Transverse colon (tissue), 3 donors: ENCODE data around the gene GTF2IRD1.
A peak's percentile ranks its signal among the peaks of the same experiment; 100 is the strongest.
"Not testable (repeated sequence)": the region's sequence is repeated elsewhere in the genome, so short reads cannot be mapped to it uniquely, and the experiment has no call there.

Experiments used
- EP300 ChIP-seq: sonication (generic); formaldehyde crosslinking; IDR thresholded peaks from one replicate; pipeline ENCODE4 v1.6.1; 2017; ENCODE audit warnings: antibody characterized with exemption, low read depth
- POLR2A ChIP-seq: fragments of 450-650 bp; IDR thresholded peaks from one replicate; pipeline ENCODE4 v1.6.1; 2016; ENCODE audit warnings: antibody characterized with exemption, mild to moderate bottlenecking, moderate library complexity
- POLR2AphosphoS5 ChIP-seq, 3 donors: sonication (generic); formaldehyde crosslinking; IDR thresholded peaks; one replicate each; pipeline ENCODE4 v1.6.1; 2016; ENCODE audit warnings: antibody characterized with exemption in 3 of 3

GRCh38 chr7:74650055-74650454 lies 196.3 kb downstream of the GTF2IRD1 start:
- TF ChIP-seq POLR2AphosphoS5 (IDR thresholded peaks at IDR 0.05), result peak in 1 of 3 donors; percentile 7
- not testable (repeated sequence) for TF ChIP-seq EP300, POLR2A
